ENCODE measurements around the gene GUK1.

- TF ChIP-seq, protein P1, sequence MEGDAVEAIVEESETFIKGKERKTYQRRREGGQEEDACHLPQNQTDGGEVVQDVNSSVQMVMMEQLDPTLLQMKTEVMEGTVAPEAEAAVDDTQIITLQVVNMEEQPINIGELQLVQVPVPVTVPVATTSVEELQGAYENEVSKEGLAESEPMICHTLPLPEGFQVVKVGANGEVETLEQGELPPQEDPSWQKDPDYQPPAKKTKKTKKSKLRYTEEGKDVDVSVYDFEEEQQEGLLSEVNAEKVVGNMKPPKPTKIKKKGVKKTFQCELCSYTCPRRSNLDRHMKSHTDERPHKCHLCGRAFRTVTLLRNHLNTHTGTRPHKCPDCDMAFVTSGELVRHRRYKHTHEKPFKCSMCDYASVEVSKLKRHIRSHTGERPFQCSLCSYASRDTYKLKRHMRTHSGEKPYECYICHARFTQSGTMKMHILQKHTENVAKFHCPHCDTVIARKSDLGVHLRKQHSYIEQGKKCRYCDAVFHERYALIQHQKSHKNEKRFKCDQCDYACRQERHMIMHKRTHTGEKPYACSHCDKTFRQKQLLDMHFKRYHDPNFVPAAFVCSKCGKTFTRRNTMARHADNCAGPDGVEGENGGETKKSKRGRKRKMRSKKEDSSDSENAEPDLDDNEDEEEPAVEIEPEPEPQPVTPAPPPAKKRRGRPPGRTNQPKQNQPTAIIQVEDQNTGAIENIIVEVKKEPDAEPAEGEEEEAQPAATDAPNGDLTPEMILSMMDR (IDR thresholded peaks at IDR 0.05), result no peak
- TF ChIP-seq POLR2A (IDR thresholded peaks at IDR 0.05), result no peak
Measured at GRCh38 chr1:228152097-228152917, 12.2 kb downstream of the GUK1 start.

Measured in uterus (tissue), 2 donors.